Neutrophil (primary cell): ENCODE measurements around the gene REV1.

Experiments
- H3K27ac ChIP-seq: fragments of 200-600 bp; sonication (generic); 2 replicates; pipeline ENCODE4 v1.5.1; 2016; ENCODE audit warnings: mild to moderate bottlenecking, moderate library complexity
- H3K27me3 ChIP-seq: fragments of 200-600 bp; sonication (generic); 2 replicates; pipeline ENCODE4 v1.6.0; 2016; ENCODE audit warnings: mild to moderate bottlenecking
- H3K36me3 ChIP-seq: fragments of 200-600 bp; sonication (generic); 2 replicates; pipeline ENCODE4 v1.5.1; 2017
- H3K4me1 ChIP-seq, 2 experiments: fragments of 200-600 bp in 1 of 2; sonication (generic) in 1 of 2; 1 replicate in 1 of 2; 2 replicates in 1 of 2; pipeline versions ENCODE4 v1.5.1 to v1.6.1; 2013 to 2016; ENCODE audit warnings: low read depth in 1 of 2, low read length in 1 of 2, mild to moderate bottlenecking in 1 of 2, moderate library complexity in 1 of 2; ENCODE audit not compliant: control insufficient read depth in 1 of 2, insufficient read depth in 1 of 2
- H3K4me3 ChIP-seq, 2 experiments: fragments of 200-600 bp in 1 of 2; sonication (generic) in 1 of 2; 1 replicate in 1 of 2; 2 replicates in 1 of 2; pipeline ENCODE4 v1.5.1; 2013 to 2016; ENCODE audit warnings: low read depth in 1 of 2, low read length in 1 of 2, mild to moderate bottlenecking in 1 of 2, moderate library complexity in 1 of 2
- H3K9me3 ChIP-seq: fragments of 200-600 bp; sonication (generic); 2 replicates; pipeline ENCODE4 v1.5.1; 2016
- CTCF ChIP-seq: fragments of 200-600 bp; sonication (generic); IDR thresholded peaks from 2 replicates; pipeline ENCODE4 v1.5.1; 2016; ENCODE audit warnings: antibody characterized with exemption

The REV1 gene

GRCh38 chr2:99406137-99406536 lies 83.7 kb downstream of the REV1 start:
- peaks cover 97% of the 10 kb centered on the region for H3K36me3 ChIP-seq
- H3K4me1 ChIP-seq = no peaks in the 10 kb centered on the region
- H3K9me3 ChIP-seq = no peaks in the 10 kb centered on the region
- no peak for TF ChIP-seq CTCF
- no peaks in the 10 kb centered on the region for H3K27me3 ChIP-seq
- no peak overlapping the region for H3K27ac ChIP-seq
- H3K4me3 ChIP-seq = no peak overlapping the region

- H3K4me1 ChIP-seq = no peaks in the 10 kb centered on the region
- no peak for TF ChIP-seq CTCF
- H3K4me3 ChIP-seq = no peak overlapping the region
- H3K36me3 ChIP-seq = peaks cover 97% of the 10 kb centered on the region
- H3K27ac ChIP-seq = no peak overlapping the region
- H3K9me3 ChIP-seq = no peaks in the 10 kb centered on the region
- H3K27me3 ChIP-seq = no peaks in the 10 kb centered on the region
Measured at GRCh38 chr2:99404797-99405669, 84.8 kb downstream of the REV1 start.

DNA sequence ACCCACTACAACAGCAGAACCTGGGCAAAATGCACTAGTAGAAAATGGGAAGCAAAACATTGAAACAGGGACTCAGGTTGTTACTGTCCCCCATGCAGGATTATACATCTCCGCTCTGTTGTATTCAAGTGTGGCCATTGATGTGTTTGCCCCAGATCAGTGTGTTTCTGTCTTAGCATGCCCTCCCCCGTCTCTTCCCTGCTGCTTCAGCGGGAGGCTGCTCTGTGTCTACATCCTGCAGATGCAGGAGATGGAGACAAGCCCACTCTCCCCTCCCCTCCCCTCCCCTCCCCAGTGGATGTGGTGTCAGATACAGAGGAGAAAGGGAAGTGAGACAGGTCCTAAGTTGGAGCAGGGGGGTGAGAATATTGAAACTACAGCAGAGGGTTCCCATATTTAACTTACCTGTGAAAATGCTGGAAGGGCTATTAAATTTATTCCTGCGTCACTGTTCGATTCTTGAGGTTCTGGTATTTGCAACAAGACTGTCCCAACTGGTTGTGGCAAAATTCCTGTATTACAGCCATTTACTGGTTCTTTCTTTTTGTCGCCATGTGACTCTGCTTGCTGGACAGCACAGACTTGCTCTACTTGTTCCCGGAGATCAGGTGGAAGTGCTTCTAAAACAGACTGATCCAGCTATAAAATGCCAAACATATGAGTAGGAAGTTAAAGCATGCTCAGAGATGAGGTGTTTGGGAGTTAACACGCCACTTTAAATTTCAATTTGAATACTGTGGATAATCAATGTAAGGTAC lies 85.6 kb downstream of the REV1 start:
- no peaks in the 10 kb centered on the region for H3K27me3 ChIP-seq
- peaks cover 97% of the 10 kb centered on the region for H3K36me3 ChIP-seq
- no peak for TF ChIP-seq CTCF
- no peaks in the 10 kb centered on the region for H3K4me1 ChIP-seq
- H3K9me3 ChIP-seq = no peaks in the 10 kb centered on the region
- H3K4me3 ChIP-seq = no peak overlapping the region
- no peak overlapping the region for H3K27ac ChIP-seq

- Histone ChIP-seq H3K27ac (no peak overlapping the region), H3K4me3 (no peak overlapping the region), H3K4me1 (no peaks in the 10 kb centered on the region), H3K27me3 (no peaks in the 10 kb centered on the region), H3K36me3 (peaks cover 97% of the 10 kb centered on the region), H3K9me3 (no peaks in the 10 kb centered on the region)
- no peak for TF ChIP-seq CTCF
Measured at GRCh38 chr2:99403524-99403923, 86.3 kb downstream of the REV1 start.

DNA sequence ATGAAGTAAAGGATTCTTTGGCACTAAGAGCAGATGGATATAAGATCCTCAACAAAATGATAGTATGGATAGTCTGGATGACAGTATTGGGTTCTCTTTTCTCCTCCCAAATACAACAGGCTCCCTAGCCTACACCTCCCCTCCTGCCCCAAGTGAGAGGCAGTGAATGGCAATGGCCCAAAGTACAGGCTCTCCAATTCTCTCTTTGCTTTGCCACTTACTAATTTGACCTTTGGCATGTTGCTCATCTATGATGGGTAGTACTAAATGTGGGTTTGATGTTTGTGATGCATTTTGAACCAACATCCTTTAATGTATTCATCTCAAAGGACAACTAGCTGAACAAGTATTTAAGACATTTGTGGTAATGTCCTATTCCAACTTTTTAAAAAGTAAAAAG lies 86.7 kb downstream of the REV1 start:
- Histone ChIP-seq H3K27me3 (no peaks in the 10 kb centered on the region), H3K36me3 (peaks cover 97% of the 10 kb centered on the region), H3K9me3 (no peaks in the 10 kb centered on the region), H3K4me1 (no peaks in the 10 kb centered on the region), H3K27ac (no peak overlapping the region), H3K4me3 (no peak overlapping the region)
- no peak for TF ChIP-seq CTCF
